Measurements from ENCODE around the gene DARS2.
"Not testable (repeated sequence)": the region's sequence is repeated elsewhere in the genome, so short reads cannot be mapped to it uniquely, and the experiment has no call there.

The DARS2 gene

DNA sequence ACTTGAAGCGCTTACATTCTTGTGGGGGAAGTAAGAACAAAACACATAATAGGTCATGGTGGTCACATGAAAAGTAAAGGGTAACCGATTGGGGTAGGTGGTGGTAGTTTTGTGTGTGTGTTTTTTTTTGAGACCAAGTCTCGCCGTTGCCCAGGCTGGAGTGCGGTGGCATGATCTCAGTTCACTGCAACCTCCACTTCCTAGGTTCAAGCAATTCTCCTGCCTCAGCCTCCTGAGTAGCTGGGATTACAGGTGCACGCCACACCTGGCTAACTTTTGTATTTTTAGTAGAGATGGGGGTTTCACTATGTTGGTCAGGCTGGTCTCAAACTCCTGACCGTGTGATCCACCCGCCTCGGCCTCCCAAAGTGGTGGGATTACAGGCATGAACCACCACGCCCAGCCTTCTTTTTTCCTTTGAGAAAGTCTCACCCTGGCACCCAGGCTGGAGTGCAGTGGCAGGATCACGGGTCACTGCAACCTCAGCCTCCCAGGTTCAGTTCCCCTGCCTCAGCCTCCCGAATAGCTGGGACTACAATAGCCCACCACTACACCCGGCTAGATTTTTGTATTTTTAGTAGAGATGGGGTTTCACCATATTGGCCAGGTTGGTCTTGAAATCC, 37.8 kb downstream of the DARS2 start:
- DNase-seq (ENCODE audit: low read depth in 1 of 2, low spot score in 1 of 2) = not testable (repeated sequence)

DNA sequence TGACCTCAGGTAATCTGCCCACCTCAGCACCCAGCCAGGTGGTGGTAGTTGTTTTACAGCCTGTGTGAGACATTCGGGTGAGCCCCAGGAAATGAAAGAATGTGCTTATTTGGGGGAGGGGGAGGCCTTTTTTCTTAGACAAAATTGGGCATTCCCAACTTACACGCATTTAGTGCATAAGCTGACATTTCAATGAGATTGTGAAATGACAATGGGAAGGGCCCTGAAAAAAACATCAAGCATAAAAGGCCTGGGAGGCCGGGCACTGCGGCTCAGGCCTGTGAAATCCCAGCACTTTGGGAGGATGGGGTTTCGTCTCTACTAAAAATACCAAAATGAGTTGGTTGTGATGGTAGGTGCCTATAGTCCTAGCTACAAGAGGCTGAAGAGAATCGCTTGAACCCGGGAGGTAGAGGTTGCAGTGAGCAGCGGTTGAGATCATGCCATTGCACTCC, 38.3 kb downstream of the DARS2 start:
- DNase-seq (ENCODE audit: low read depth in 1 of 2, low spot score in 1 of 2) = no peak

DNA sequence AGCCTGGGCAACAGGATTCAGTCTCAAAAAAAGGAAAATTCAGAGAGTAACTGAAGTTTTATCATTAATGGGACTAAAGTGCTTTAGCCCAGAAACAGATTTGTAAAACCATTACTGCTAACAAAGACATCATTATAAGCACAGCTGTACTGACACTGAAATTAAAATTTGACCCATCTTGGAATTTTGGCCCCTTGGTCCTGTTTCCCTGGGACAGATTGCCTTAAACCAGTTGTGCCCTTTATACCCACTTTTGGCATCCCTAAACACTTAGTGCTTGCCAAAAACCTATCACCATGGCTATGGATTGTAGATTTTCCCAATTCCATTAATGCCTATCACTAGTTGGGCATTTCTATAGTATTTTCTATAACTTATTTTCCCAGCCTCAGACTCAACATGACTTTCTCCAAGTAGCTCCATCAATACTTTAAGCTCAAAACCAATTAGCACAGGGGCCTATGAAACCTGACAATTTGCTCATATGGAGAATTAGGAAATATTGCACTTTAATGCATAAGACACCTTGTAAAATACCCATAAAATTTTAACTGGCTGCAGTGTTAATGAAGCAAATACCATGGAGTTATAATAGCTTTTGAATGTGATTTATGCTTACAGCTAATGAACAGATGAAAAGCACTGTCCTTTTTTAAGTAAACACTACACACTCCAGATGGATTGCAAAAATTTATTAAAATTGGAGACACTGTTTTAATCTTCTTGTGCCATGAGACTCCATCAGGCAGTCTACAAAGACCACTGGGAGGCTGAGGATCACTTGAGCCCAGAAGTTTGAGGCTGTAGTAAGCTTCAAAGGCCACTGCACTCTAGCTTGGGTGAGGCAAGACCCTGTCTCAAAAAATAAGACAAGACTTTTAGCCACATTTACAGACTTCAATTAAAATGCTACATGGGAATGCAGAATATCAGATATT, 39.0 kb downstream of the DARS2 start:
- DNase-seq (ENCODE audit: low read depth in 1 of 2, low spot score in 1 of 2) = no peak

DNA sequence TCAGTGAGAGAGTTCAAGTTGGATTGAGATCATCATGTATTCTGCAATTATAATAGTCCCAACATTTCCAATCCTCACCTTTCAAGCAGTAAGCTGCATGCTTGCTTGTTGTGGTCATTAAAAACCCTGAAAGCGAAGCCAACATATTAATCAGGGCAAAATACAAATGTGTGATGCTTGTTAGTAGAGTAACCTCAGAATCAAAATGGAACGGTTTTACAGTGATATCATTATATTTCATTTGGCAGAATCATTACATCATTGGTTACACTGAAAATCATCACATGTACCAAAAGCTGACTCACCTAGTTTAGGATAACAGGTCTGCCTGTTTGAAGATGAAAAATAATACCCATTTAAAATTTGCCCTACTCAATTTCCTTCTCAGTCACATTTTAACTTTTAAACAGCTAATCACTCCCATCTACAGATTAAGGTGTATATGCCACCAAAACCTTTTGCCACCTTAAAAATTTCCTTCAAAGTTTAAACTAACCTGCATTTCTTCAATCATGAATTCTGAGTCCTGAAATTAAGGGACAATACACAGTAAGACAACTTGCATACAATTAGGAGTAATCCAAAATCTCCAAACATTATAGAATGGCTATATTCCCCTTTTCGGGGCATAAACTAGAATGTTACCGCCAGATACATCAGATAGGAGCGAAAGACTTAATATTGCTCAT, 39.9 kb downstream of the DARS2 start:
- DNase-seq (ENCODE audit: low read depth in 1 of 2, low spot score in 1 of 2) = no peak

DNA sequence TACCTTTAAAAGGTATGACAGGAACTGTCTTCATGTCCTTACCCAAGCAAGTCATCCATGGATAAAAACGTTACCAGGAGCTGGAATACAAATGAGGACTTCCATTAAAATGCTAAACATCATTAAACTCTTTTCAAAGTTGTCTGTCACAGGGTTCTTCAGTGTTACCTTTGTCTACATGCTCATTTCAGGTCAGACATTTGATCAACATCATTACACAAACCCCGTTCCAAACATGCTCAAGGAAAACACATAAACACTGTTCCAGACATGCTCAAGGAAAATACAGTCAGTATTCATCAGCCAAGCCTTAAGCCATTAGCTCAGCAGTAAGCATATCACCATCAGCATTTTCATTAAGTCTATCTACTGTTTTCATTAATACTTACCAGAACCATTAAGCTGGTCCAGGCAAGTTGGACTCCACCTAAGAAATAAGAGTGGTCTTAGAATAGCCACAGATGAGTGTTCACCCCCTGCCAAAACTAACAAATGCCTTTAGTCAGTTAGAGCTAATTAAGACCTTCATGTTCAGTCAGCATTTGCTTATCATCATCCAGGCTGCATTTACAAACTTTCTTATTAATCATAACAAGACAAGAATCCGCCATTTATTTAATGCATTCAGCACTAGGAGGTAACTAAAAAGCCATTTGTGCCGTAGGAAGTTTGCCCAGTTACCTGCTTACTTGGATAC, 41.1 kb downstream of the DARS2 start:
- DNase-seq (ENCODE audit: low read depth in 1 of 2, low spot score in 1 of 2) = no peak

DNA sequence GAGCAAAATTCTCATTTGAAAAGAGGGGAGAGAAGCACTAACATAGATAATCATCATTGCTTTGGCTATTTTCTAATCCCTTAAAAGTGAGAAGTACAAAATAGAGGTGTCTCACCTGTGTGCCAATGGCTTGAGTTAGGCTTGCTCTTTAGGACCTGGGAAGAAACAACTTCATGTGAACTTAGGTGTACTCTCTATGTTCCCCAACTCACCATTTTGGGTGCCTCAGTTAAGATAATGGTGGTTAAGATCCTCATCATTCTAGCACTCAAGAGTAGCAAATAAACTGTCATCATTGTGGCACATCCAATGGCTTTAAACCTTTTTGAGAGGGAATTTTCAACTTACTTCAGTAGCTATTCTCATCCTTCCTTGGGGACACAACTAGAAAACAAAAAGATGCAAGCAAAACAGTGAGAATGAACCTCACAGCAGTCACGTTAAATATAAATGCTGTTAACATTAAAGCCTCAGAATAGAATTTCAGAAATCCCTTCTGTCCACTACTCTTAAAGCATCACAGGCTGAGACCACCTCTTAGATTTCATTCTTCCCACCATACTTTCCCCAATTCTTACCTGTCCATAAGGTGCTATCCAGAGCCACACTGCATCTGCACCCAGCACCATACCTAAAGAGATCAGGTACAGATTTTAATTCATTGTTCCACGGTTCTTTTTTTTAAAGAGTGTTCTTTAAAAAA, 42.1 kb downstream of the DARS2 start:
- no peak for DNase-seq (ENCODE audit: low read depth in 1 of 2, low spot score in 1 of 2)

DNA sequence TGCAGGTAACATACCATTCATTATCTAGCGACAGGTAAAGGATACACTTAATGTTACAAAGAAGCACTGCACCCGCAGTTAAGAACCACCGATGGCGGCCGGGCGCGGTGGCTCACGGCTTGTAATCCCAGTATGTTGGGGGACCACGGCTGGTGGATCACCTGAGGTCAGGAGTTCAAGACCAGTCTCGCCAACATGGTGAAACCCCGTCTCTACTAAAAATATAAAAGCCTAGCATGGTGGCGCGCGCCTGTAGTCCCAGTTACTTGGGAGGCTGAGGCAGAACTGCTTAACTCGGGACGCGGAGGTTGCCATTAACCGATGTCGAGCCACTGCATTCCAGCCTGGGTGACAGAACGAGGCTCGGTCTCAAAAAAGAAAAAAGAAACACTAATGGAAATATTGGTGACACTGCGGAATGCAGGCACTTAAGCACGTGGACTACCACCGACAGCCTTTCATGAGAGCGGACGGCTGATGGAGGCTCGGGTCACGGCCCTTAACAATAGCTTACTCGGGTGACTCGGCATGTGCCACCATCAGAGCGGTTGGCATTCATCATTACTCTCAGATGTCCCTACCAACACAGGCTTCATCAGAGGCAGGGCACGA, 42.8 kb downstream of the DARS2 start:
- DNase-seq (ENCODE audit: low read depth in 1 of 2, low spot score in 1 of 2) = peak in 1 of 2 donors; percentile 38

DNA sequence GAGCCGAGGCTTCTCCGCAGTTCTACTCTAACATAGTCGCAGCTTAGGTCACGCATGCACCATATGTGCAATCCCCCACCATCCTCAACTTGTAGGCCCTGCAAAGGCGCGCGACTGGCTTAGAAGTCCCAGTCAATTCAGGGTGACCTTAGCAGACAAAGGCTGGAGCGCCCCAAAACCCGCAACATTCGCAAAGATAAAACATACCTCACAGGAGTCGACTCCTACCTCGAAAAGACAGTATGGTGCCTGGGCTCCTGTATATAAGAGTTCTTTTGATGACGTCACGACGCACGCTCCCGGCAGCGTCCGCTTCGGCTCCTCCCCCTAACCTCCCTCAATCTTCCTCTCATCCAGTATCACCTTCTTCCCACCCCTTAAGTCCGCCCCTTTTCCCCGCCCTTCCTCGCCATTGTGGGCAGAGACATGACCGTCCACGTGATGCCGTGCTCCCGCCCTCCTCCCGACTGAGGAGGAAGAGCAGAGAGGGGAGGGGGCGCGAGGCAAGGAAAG, 43.3 kb downstream of the DARS2 start, which contains the start of gene GAS5:
Gene GAS5 (minus strand): TSS at position 237 of the 513 bp plus-strand sequence.
- peak; percentile 98 to 99 for DNase-seq (ENCODE audit: low read depth in 1 of 2, low spot score in 1 of 2)

DNA sequence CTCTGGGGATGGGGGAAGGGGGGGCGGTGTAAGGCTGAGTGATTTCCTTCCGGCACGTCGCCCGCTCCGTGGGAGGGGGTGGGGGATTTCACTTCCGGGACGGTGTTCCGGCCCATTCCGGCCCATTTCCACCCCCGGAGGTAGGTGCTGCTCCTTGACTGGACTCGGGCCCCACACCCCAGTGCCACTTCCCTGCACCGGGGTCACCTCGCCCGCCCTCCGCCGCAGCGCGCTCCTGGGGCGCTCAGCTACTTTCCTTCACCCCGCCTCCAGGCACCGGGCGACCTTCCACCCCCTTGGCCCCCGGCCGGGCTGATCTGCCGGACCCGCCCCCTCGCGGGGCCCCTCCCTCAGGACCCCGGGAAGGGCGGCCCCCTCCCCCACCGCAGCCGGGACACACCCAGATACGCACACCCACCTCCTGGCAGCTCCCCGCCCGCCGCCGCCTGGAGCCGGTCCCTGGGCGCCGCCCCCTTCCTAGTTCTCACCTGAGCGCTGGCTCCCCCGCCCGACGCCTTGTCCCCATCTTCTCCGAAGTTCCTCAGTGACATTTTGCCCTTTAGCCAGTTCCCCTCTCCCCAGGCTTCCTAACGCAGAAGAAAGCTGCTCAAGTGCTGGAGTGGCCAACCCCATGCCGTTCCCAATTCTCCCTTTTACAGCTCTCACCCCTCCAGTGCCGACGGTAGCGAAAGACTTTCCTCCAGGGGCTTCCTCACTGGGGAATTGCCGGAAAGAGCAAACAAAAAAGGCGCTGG, 44.0 kb downstream of the DARS2 start, which contains the start of gene ZBTB37:
Gene ZBTB37 (plus strand): TSS at position 115 of the 755 bp plus-strand sequence. CDS start 1,846 bp downstream, outside the sequence.
- DNase-seq (ENCODE audit: low read depth in 1 of 2, low spot score in 1 of 2) = peak; percentile 86

DNA sequence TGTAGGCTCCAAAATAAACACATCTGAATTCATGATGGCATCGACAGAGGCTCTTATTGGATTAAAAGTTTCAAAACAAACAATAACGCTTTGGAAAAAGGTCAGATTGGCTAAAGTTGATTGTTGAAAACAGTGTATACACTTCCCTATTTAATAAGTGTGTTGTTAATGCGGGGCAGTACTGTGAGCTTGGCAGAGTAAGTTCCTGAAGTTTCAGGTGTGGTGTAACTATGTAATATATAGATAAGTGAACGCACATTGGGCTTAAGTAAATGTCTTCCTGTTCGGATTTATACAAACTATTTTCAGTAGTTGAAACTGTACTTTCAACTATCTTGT, 44.5 kb downstream of the DARS2 start:
- DNase-seq (ENCODE audit: low read depth in 1 of 2, low spot score in 1 of 2) = no peak

DNA sequence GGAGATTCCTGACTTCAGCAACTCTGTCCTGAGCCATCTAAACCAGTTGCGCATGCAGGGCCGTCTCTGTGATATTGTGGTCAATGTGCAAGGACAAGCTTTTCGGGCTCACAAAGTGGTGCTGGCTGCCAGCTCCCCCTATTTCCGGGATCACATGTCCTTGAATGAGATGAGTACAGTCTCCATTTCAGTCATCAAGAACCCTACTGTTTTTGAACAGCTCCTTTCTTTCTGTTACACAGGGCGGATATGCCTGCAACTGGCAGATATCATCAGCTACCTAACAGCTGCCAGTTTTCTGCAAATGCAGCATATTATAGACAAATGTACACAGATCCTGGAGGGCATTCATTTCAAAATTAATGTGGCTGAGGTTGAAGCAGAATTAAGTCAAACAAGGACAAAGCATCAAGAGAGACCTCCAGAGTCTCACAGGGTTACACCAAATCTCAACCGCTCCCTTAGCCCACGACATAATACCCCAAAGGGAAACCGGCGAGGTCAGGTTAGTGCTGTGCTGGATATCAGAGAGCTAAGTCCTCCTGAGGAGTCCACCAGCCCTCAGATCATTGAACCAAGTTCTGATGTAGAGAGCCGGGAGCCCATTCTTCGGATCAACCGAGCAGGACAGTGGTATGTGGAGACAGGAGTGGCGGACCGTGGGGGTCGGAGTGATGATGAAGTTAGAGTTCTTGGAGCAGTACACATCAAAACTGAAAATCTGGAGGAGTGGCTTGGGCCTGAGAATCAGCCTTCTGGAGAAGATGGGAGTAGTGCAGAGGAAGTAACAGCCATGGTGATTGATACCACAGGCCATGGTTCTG, 46.0 kb downstream of the DARS2 start:
- DNase-seq (ENCODE audit: low read depth in 1 of 2, low spot score in 1 of 2) = no peak

DNA sequence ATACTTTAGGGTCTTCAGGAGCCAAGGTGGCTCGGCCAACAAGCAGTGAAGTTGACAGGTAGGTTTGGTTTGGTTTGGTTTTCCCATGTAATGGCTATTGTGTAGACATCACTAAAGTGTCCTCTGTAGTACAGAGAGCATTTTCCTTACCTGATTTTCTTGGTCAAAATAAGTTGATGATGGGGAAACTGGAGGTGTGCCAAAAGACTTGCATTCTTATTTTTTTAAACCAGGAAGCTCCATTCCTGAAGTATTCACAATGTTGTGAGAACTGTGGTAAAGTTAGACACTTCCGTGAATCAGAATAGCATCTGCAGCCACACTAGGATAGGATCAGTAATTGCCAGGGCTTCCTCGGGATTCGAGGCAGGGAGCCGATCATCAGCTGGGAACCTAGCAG, 46.6 kb downstream of the DARS2 start:
- DNase-seq (ENCODE audit: low read depth in 1 of 2, low spot score in 1 of 2) = no peak

DNA sequence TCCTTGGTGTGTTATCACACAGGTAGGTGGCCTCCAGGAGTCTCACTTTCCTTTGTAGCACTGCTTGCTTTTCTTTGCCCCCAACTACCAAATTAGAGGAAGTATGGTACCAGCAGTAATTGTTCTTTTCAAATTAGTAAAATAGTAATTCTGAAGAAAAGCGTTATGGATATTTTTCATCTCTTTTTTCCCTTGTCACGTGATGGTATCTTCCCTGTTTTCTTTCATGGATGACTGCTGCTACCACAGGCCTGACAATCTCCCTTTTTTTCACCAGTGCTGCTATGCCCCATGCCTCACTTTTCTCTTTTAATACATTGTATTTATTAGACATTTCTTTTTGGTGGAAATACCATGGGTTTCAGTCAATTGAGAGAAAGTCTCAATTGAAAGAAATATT, 47.0 kb downstream of the DARS2 start:
- DNase-seq (ENCODE audit: low read depth in 1 of 2, low spot score in 1 of 2) = no peak

DNA sequence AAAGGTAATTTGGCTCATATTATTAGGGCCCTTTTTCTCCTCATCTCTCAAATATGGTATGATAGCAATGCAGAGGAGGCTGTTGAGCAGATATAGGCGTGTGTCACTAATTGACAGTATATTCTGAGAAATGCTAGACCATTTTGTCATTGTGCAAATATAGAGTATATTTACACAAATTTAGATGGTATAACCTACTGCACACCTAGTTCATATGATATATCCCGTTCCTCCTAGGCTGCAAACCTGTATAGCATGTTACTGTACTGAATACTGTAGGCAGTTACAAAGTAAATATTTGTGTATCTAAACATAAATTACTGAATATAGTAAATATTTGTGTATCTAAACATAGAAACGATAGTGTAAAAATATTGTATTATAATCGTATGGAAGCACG, 52.3 kb downstream of the DARS2 start:
- DNase-seq (ENCODE audit: low read depth in 1 of 2, low spot score in 1 of 2) = no peak

DNA sequence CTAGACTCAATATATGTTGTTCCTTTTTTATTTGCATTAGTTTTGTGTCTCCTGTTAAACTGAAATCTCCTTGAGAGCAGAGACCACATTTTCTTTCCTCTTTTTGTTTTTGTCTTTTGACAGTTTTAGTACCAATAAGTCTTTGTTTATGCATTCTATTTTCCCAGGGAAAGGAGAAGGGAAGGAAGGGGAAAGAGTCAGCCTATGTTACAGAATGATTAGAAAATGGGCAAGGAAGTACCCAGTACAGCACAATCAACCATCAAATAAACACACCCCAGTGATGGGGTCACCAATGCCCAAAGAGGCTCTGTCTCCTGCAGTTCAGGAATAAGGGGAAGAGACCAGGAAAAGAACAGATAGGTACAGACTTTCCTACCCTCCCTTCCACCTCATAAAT, 53.8 kb downstream of the DARS2 start:
- DNase-seq (ENCODE audit: low read depth in 1 of 2, low spot score in 1 of 2) = no peak

DNA sequence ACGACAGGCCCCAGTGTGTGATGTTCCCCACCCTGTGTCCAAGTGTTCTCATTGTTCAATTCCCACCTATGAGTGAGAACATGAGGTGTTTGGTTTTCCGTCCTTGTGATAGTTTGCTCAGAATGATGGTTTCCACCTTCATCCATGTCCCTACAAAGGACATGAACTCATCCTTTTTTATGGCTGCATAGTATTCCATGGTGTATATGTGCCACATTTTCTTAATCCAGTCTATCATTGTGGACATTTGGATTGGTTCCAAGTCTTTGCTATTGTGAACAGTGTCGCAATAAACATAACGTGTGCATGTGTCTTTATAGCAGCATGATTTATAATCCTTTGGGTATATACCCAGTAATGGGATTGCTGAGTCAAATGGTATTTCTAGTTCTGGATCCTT, 56.6 kb downstream of the DARS2 start:
- DNase-seq (ENCODE audit: low read depth in 1 of 2, low spot score in 1 of 2) = not testable (repeated sequence)

DNA sequence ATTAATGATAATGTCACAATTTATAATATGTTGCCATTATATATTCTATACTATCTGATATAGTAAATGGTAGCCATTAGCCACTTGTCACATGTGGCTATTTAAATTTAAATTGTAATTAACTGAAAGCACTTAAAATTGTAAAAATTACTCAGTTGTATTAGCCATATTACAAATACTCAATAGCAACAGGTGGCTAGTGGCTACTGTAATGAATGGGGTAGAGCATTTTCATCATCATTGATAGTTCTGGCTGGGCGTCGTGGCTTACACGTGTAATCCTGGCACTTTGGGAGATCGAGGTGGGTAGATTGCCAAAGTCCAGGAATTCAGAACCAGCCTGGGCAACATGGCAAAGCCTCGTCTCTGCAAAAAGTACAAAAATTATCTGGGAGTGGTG, 60.2 kb downstream of the DARS2 start:
- no peak for DNase-seq (ENCODE audit: low read depth in 1 of 2, low spot score in 1 of 2)

All from activated T-helper 1 cell treated with anti-CD3 and anti-CD28 coated beads, Interleukin-2, amount 50 U/mL, for 16 hours (primary cell).